Caki2 (cell line): ENCODE data around the gene LIN52. TPM values are rescaled to one million over a fixed set of nuclear protein-coding genes. Genes with fewer than 3 reads are reported as not detected.

Experiments
- DNase-seq: peaks from one replicate; pipeline ENCODE4 v3.0.0-alpha.2; 2015; ENCODE audit warnings: low read depth
- in situ Hi-C: cut with HindIII; loops from 2 replicates; pipeline ENCODE4 v1.10.0; 2016; ENCODE audit warnings: low sequenced_read_pairs, low pct_unique_long_range_greater_than_20kb, mixed read lengths
- total RNA-seq: library from RNA; depleted of rRNA; stranded (reverse); fragments of >200 nt; shearing (Covaris generic); gene quantifications from 2 replicates; pipeline ENCODE4 v1.2.3, GENCODE V29; 2014; ENCODE audit warnings: low replicate concordance; rRNA removed

Gene LIN52
- total RNA-seq, 1 experiment from 2014 or later = 8.6 TPM

DNA sequence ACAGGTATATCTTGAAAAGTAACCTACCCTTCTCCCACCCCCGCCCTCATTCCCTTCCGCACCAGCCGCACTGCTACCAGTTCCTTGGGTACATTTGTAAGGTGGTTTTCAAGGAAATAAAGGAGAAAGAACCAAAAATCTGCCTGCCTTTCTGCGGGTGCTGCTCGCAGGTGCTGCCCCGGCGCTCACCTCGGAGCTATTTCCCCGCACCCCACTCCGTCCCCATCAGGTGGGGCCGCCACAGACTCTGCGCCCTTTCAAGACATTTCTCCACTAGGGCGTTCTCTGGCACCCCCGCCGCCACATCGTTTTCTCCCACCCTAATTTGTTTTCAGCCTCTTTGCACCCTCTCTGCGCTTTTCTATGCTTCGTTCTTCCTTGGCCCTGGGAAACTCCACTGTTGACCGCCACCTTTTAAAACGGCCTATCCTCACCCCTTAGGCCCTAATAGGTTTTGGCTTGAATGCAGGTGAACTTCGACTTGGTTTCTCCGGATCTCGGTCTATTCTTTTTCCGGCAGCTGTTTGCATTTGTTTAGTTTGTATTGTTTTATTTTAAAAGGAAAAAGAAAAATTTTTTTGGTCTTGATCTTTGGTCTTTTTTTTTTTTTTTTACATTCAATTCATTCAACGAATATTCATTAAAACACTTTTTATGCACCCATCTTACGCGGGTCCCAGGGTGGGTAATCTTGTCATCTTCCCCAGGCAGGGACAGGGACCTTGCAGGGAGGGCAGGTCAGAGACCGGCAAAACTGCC, 157.4 kb downstream of the LIN52 start:
- DNase-seq = no peak
- in situ Hi-C loops = no loop called here

DNA sequence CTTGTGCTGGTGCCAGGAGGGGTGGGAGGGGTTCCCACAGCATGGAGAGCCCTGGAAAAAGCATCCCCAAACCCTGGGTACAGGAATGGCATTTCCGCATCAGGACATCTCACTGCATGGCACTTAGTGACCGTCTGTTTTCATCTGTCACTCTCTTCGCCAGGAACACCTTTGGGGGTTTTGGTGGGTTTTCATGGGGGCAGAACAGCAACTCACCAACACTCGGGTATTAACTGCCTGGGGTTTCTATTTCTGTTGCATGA, 158.0 kb downstream of the LIN52 start:
- no peak for DNase-seq
- in situ Hi-C loops = no loop called here

DNA sequence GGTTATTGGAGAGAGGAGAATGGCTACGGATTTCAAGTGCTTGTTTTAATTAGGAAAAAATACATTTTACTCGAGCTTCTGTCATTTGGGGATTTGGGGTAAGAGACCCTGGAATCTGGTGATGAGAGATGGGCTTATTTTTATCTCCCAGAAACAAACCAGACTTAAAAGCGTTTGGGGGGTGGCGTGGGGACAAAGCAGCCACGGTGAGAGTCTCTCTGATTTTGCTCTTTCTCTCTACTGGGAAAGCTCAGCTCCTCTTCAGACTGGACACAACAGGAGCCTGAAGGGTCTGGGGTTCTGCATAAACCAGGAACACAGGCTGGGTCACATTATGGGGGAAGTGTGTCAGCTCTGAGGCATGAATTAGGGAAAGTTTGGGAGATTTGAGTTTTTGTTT, 158.3 kb downstream of the LIN52 start:
- DNase-seq = no peak
- in situ Hi-C loops = no loop called here

DNA sequence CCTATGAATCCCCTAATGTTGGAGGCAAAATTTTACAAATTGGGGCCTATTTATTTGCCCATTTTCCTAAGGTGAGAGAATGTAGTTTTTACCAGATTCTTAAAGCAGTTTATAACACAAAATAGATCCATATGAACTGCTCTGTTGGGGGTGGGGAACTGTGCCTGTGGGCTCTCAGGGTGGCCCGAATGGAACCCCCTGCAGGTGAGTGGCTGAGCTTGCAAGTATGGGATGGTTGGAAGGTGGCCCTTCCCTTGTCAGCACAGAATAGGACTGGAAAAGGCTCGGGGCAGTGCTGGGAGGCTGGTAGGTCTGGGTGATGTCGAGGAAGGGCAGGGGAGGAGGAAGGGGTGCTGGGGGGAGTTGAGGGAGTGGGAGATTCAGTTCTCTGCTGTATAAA, 159.4 kb downstream of the LIN52 start:
- no peak for DNase-seq
- in situ Hi-C loops = no loop called here

DNA sequence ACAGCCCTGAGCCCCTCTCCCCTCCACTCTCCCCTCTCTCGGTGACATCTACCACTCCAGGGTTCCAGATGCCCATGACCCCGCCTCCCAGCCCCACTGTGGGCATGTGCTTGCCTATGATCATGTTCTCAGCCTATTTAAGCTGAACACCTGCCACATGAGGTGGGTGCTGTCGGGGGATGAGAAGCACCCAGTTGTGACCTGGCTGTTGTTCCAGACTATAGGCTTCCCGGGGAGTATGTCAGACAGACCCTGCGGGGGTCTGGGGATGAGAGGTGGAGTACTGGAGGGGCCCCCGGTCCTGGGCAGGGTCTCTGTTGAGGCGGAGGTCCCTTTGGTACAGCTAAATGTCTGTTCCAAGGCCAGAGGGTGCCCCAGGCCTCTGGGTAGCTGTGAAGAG, 160.5 kb downstream of the LIN52 start:
- no peak for DNase-seq
- in situ Hi-C loops = no loop called here

DNA sequence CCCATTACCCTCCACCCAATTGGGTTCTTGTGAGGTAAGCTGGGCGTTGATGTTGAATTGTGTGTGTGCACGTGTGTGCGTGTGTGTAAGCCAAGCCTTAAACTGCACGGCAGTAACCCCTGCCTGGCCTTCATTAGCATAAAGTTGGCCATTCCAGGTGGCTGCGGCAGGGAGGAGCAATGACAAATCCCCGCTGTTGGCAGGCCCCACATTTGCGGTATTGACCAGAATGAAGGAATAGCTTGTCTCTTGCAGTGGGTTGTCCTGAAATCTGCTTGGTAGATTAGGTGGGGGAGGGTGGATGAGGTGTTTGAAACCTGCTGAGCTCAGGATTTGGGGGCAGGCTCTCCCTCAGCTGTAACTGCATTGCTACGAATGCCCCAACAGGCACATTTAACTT, 161.8 kb downstream of the LIN52 start:
- DNase-seq = no peak
- in situ Hi-C loops = no loop called here

DNA sequence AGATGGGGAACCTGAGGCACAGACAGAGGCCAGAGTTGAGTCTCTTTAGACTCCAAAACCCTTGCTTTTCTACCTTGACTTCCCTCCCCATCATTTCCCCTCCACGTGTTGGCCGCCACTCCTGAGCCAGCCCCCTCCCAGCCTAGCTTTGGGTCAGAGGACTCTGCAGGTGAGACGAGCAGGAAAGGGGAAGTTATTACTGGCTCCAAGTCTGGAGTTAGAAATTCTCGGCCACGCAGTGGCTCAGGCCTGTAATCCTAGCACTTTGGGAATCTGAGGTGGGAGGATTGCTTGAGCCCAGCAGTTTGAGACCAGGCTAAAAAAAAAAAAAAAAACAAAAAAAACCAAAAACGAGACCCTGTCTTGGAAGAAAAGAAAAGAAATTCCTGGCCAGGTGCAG, 163.3 kb downstream of the LIN52 start:
- in situ Hi-C loops = no loop called here

DNA sequence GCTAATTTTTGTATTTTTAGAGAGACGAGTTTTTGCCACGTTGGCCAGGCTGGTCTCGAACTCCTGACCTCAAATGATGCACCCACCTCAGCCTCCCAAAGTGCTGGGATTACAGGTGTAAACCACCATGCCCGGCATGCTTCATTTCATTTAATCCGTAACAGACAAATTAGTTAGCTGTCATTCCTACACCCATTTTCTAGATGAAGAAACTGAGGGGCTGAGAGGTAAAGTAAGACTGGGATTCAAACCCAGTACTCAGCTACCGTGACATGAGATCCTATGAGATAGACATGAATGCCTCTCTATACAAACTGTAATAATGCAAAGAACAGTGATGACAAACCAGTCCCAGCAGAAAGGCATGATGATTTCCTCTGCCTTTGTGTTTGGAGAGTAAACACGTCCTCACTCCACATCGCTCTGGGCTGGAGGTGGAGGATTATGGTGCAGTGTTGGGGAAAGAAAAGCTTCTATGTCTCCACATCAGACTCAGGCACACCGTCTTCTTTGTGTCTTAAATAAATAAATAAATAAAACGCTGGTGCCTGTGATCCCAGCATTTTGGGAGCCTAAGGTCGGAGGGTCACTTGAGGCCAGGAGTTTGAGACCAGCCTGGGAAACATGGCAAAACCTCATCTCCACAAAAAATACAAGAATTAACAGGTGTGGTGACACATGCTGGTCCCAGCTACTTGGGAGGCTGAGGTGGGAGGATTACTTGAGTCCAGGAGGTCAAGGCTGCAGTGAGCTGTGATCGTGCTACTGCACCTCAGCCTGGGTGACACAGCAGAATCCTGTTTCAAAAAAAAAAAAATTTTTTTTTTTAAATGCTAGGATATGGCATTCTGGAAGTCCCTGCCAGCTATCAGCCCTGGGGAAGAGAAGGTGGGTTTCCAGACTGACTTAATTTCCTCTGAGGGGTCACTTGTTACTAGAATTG, 164.9 kb downstream of the LIN52 start:
- in situ Hi-C loops = no loop called here
- no peak for DNase-seq

More for the DNA sequence above, 163.3 kb downstream of the LIN52 start:
- DNase-seq = no peak

Other genes starting within 250 kb of the LIN52 start
- 4.4 and 6.5 TPM in 2 replicates for gene PTGR2, start 233.1 kb upstream of the LIN52 start, total RNA-seq
- 45.6 and 67.7 TPM in 2 replicates for gene ZNF410, start 198.1 kb upstream of the LIN52 start, total RNA-seq
- 1.8 and 2.8 TPM in 2 replicates for gene FAM161B, start 134.9 kb upstream of the LIN52 start, total RNA-seq
- gene COQ6, start 134.7 kb upstream of the LIN52 start, total RNA-seq = 16.4 and 19.4 TPM in 2 replicates
- 15.0 and 15.2 TPM in 2 replicates for gene ENTPD5, start 65.7 kb upstream of the LIN52 start, total RNA-seq
- gene BBOF1, start 65.6 kb upstream of the LIN52 start, total RNA-seq = 0.87 and 1.5 TPM in 2 replicates
- gene ALDH6A1, start 503 bp upstream of the LIN52 start, total RNA-seq = 20.0 and 20.1 TPM in 2 replicates
- gene VSX2, start 154.5 kb downstream of the LIN52 start, total RNA-seq = not detected in 2 replicates
- 29.9 and 31.2 TPM in 2 replicates for gene ABCD4, start 218.0 kb downstream of the LIN52 start, total RNA-seq